Kidney (tissue), 14 donors: ENCODE measurements around the gene RAMP3. TPM values are rescaled to one million over a fixed set of nuclear protein-coding genes. Genes with fewer than 3 reads are reported as not detected.

Experiments used
- DNase-seq, 5 donors: peaks; one replicate each; pipeline ENCODE4 v3.0.0-alpha.2; 2013 to 2020
- FAIRE-seq: peaks from 2 replicates; lab custom pipeline; 2012; peaks lifted over from hg19 to GRCh38; lab: Jason Lieb, UNC
- H3K27ac ChIP-seq, 2 donors: one replicate each; pipeline ENCODE4 v1.7.0; 2013; ENCODE audit warnings: low read depth in 2 of 2, low read length in 2 of 2, inconsistent platforms in 1 of 2
- H3K27me3 ChIP-seq: one replicate; pipeline ENCODE4 v1.7.1; 2013; ENCODE audit warnings: low read length, inconsistent platforms; ENCODE audit not compliant: control insufficient read depth, insufficient read depth
- H3K36me3 ChIP-seq, 3 donors: one replicate each; pipeline versions ENCODE4 v1.7.0 to v1.7.1; 2013; ENCODE audit warnings: low read length in 3 of 3, control low read depth in 1 of 3, inconsistent platforms in 1 of 3; ENCODE audit not compliant: insufficient read depth in 3 of 3, control insufficient read depth in 2 of 3
- H3K4me1 ChIP-seq, 3 donors: one replicate each; pipeline versions ENCODE4 v1.7.0 to v1.7.1; 2013; ENCODE audit warnings: low read length in 3 of 3, inconsistent platforms in 1 of 3, low read depth in 1 of 3; ENCODE audit not compliant: control insufficient read depth in 2 of 3, insufficient read depth in 2 of 3
- H3K4me3 ChIP-seq, 3 donors: one replicate each; pipeline versions ENCODE4 v1.7.0 to v1.8.1; 2013; ENCODE audit warnings: low read length in 3 of 3, control low read depth in 1 of 3, inconsistent platforms in 1 of 3
- H3K9ac ChIP-seq, 3 donors: one replicate each; pipeline versions ENCODE4 v1.7.0 to v1.7.1; 2013; ENCODE audit warnings: low read length in 3 of 3, control low read depth in 1 of 3, inconsistent platforms in 1 of 3
- H3K9me3 ChIP-seq, 3 donors: one replicate each; pipeline versions ENCODE4 v1.7.0 to v1.7.1; 2013; ENCODE audit warnings: low read length in 3 of 3, control low read depth in 1 of 3, inconsistent platforms in 1 of 3; ENCODE audit not compliant: control insufficient read depth in 2 of 3, insufficient read depth in 1 of 3
- intact Hi-C: fragments of 100-400 bp; cut with DNase I; formaldehyde crosslinking; loops from one replicate; pipeline ENCODE4 v1.11.1; 2022
- polyA plus RNA-seq: library from polyadenylated mRNA; stranded (reverse); fragments of 350-450 nt; fragmentation: Illumina TruSeq; extraction: RNeasy Lipid Tissue Mini Kit (QIAGEN cat#74804); gene quantifications from one replicate; pipeline ENCODE4 v1.2.3, GENCODE V29; 2014; ENCODE audit warnings: low read depth, low replicate concordance; ENCODE audit not compliant: insufficient read depth
- total RNA-seq: library from RNA; stranded (reverse); fragmentation: NEBNext Ultra II Directional; extraction: Animal tissue kit (Norgen Biotek cat#: 25700); gene quantifications from one replicate; pipeline ENCODE4 v1.2.1, GENCODE V29; 2021
- TF ChIP-seq, protein P1 (sequence below): IDR thresholded peaks from 3 replicates; pipeline ENCODE4 v1.5.1; 2012; ENCODE audit warnings: mild to moderate bottlenecking, moderate library complexity, borderline replicate concordance; ENCODE audit not compliant: insufficient read depth; ENCODE audit errors: extremely low read depth
- donor health status: control.
- donor health status: control.
- donor health status: control.
- donor health status: control.
- donor health status: control.
- donor health status: DM: yes; HTN: yes; CAD: no.
- donor health status: Normal renal cell carcinoma (clear cell type).

RAMP3 gene
- total and polyA plus RNA-seq, 2 donors from 2014 or later, result 82.6 to 168 TPM

- Histone ChIP-seq H3K4me3 (no peak overlapping the region), H3K9me3 (no peaks in the 10 kb centered on the region), H3K27me3 (no peaks in the 10 kb centered on the region), H3K36me3 (no peaks in the 10 kb centered on the region), H3K27ac (no peak overlapping the region), H3K9ac (no peak overlapping the region), H3K4me1 (no peaks in the 10 kb centered on the region)
- FAIRE-seq (no peak), DNase-seq (no peak)
- intact Hi-C loops, result no loop called here
- TF ChIP-seq, protein P1, sequence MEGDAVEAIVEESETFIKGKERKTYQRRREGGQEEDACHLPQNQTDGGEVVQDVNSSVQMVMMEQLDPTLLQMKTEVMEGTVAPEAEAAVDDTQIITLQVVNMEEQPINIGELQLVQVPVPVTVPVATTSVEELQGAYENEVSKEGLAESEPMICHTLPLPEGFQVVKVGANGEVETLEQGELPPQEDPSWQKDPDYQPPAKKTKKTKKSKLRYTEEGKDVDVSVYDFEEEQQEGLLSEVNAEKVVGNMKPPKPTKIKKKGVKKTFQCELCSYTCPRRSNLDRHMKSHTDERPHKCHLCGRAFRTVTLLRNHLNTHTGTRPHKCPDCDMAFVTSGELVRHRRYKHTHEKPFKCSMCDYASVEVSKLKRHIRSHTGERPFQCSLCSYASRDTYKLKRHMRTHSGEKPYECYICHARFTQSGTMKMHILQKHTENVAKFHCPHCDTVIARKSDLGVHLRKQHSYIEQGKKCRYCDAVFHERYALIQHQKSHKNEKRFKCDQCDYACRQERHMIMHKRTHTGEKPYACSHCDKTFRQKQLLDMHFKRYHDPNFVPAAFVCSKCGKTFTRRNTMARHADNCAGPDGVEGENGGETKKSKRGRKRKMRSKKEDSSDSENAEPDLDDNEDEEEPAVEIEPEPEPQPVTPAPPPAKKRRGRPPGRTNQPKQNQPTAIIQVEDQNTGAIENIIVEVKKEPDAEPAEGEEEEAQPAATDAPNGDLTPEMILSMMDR, result no peak
Measured at GRCh38 chr7:45129181-45129800, 28.3 kb upstream of the RAMP3 start.

- Histone ChIP-seq H3K27me3 (no peaks in the 10 kb centered on the region), H3K36me3 (no peaks in the 10 kb centered on the region), H3K4me1 (no peaks in the 10 kb centered on the region), H3K27ac (no peak overlapping the region), H3K9me3 (no peaks in the 10 kb centered on the region), H3K9ac (no peak overlapping the region), H3K4me3 (no peak overlapping the region)
- intact Hi-C loops, result loop anchor here (10.0 kb wide), 2 partner anchors 275 to 545 kb away; partner anchors contain the start of gene TMED4
- TF ChIP-seq, protein P1, result no peak
- DNase-seq (no peak), FAIRE-seq (no peak)
Measured at GRCh38 chr7:45129906-45130305, 27.7 kb upstream of the RAMP3 start.

DNA sequence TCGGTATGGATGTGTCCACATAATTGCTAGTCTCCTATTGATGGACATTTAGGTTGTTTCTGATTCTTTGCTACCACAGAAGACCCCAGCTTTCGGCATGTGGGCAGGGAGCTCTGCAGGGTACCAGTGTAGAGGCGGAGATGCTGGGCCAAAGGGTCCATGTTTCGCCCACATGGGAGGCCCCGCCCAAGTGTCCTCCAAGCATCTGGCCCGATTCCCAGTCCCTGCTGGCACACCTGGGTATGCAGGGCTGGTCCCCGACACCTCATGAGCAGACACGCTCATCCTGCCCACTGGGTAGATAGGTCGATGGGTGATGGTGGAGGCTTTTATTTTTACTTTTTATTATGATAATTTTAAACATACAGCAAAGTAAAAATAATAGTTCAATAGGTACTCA is 26.7 kb upstream of the RAMP3 start:
- FAIRE-seq, result no peak
- intact Hi-C loops, result loop anchor here (10.0 kb wide), 2 partner anchors 276 to 546 kb away; partner anchors contain the start of gene TMED4
- Histone ChIP-seq H3K36me3 (no peaks in the 10 kb centered on the region), H3K27ac (no peak overlapping the region), H3K4me3 (no peak overlapping the region), H3K27me3 (no peaks in the 10 kb centered on the region), H3K9me3 (no peaks in the 10 kb centered on the region), H3K9ac (no peak overlapping the region), H3K4me1 (no peaks in the 10 kb centered on the region)
- DNase-seq, result no peak
- TF ChIP-seq, protein P1, result no peak
